Glomerular visceral epithelial cell (primary cell): ENCODE results near the gene LRRC37A.
"Not testable (repeated sequence)": the region's sequence is repeated elsewhere in the genome, so short reads cannot be mapped to it uniquely, and the experiment has no call there.

Experiments
- DNase-seq: peaks from one replicate; pipeline ENCODE4 v3.0.0-alpha.2; 2016; ENCODE audit errors: extremely low spot score

The LRRC37A gene

GRCh38 chr17:46287587-46287986 lies 7.3 kb upstream of the LRRC37A start:
- DNase-seq, result not testable (repeated sequence)

- DNase-seq, result not testable (repeated sequence)
These were observed 3.9 kb upstream of the LRRC37A start for GRCh38 chr17:46290906-46291546.

GRCh38 chr17:46291618-46292017 lies 3.3 kb upstream of the LRRC37A start:
- not testable (repeated sequence) for DNase-seq

- not testable (repeated sequence) for DNase-seq
These were observed 46.3 kb downstream of the LRRC37A start for GRCh38 chr17:46341220-46341619.

- not testable (repeated sequence) for DNase-seq
These were observed 47.2 kb downstream of the LRRC37A start for GRCh38 chr17:46342131-46342530.

- DNase-seq, result not testable (repeated sequence)
These were observed 53.4 kb downstream of the LRRC37A start for GRCh38 chr17:46348345-46348744.

GRCh38 chr17:46349060-46349459 lies 54.1 kb downstream of the LRRC37A start:
- not testable (repeated sequence) for DNase-seq

- DNase-seq, result not testable (repeated sequence)
These were observed 58.9 kb downstream of the LRRC37A start for GRCh38 chr17:46353856-46354255.

GRCh38 chr17:46361145-46361735 lies 66.3 kb downstream of the LRRC37A start:
- DNase-seq, result not testable (repeated sequence)

- not testable (repeated sequence) for DNase-seq
These were observed 66.8 kb downstream of the LRRC37A start, which contains the start of gene ARL17B for GRCh38 chr17:46361755-46362154. Gene ARL17B (minus strand): TSS chr17:46361766. CDS start chr17:46358397, 3,369 bp downstream.

GRCh38 chr17:46367520-46367919 lies 72.6 kb downstream of the LRRC37A start:
- DNase-seq, result not testable (repeated sequence)

- not testable (repeated sequence) for DNase-seq
These were observed 77.6 kb downstream of the LRRC37A start for GRCh38 chr17:46372236-46373229.

GRCh38 chr17:46373418-46373817 lies 78.5 kb downstream of the LRRC37A start:
- DNase-seq, result not testable (repeated sequence)

- not testable (repeated sequence) for DNase-seq
These were observed 88.2 kb downstream of the LRRC37A start for GRCh38 chr17:46383118-46383517.

GRCh38 chr17:46385491-46385890 lies 90.6 kb downstream of the LRRC37A start:
- not testable (repeated sequence) for DNase-seq
